Testis (tissue), 3 donors: ENCODE measurements around the gene L3MBTL3. TPM values are rescaled to one million over a fixed set of nuclear protein-coding genes. Genes with fewer than 3 reads are reported as not detected.

Experiments
- DNase-seq: peaks from one replicate; pipeline ENCODE4 v3.0.0-alpha.2; 2019
- H3K27ac ChIP-seq, 2 donors: fragments of 200-600 bp; sonication (generic); one replicate each; pipeline ENCODE4 v1.5.1; 2019
- H3K27me3 ChIP-seq: fragments of 200-600 bp; sonication (generic); one replicate; pipeline ENCODE4 v1.5.1; 2019
- H3K36me3 ChIP-seq: fragments of 200-600 bp; sonication (generic); one replicate; pipeline ENCODE4 v1.5.1; 2017; ENCODE audit warnings: low read depth; ENCODE audit errors: missing control alignments
- H3K4me1 ChIP-seq: fragments of 200-600 bp; sonication (generic); one replicate; pipeline ENCODE4 v1.5.1; 2019
- H3K4me3 ChIP-seq, 2 donors: fragments of 200-600 bp; sonication (generic); one replicate each; pipeline ENCODE4 v1.5.1; 2017 to 2019
- H3K9me3 ChIP-seq: fragments of 200-600 bp; sonication (generic); one replicate; pipeline ENCODE4 v1.5.1; 2017
- POLR2A ChIP-seq: fragments of 450-650 bp; IDR thresholded peaks from one replicate; pipeline ENCODE4 v1.6.1; 2017; ENCODE audit warnings: antibody characterized with exemption, mild to moderate bottlenecking, moderate library complexity
- WGBS, 2 donors: methylation state at CpG; one replicate each; pipeline ENCODE4 v1.1.5; 2018; 5-methylcytosine and 5-hydroxymethylcytosine counted together
- intact Hi-C: fragments of 100-400 bp; cut with DNase I; formaldehyde crosslinking; loops from one replicate; pipeline ENCODE4 v1.15.1; 2023; ENCODE audit warnings: low total_unique reads
- polyA plus RNA-seq: library from polyadenylated mRNA; stranded (reverse); fragments of 350-450 nt; fragmentation: Illumina TruSeq; extraction: RNeasy Lipid Tissue Mini Kit (QIAGEN cat#74804); gene quantifications from one replicate; pipeline ENCODE4 v1.2.3, GENCODE V29; 2014; ENCODE audit warnings: low read depth, low replicate concordance; ENCODE audit not compliant: insufficient read depth
- total RNA-seq, 2 donors: library from RNA; depleted of rRNA; stranded (reverse); fragments of >200 nt; gene quantifications; one replicate each; pipeline ENCODE4 v1.2.3, GENCODE V29; 2016
- TF ChIP-seq, protein P1 (sequence below), 3 experiments: fragments of 450-650 bp in 2 of 3; fragments of 200-600 bp in 1 of 3; sonication (generic) in 1 of 3; IDR thresholded peaks; one replicate each; pipeline ENCODE4 v1.5.1; 2016 to 2019; ENCODE audit warnings: antibody characterized with exemption in 3 of 3, mild to moderate bottlenecking in 2 of 3, moderate library complexity in 1 of 3

Gene L3MBTL3
- total and polyA plus RNA-seq, 3 donors from 2014 or later, result 11.0 to 32.3 (median 25.0) TPM

DNA sequence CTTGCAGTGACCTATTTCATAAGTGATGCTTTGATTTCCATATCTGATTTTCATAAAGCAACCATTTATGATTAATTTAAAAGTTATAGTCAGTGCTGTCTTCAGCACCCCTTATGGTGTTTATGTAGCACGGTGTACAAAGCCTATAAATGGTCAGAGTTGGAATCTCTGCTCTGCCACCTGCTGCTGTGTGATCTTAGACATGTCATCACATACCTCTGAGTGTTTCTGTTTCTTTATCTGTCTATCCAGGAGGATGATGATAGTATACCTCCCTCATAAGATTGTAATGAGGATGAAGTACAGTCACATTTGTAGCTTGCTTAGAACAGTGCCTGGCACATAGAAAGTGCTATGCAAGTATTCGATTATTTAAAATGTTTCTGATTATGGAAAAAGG, 103.9 kb downstream of the L3MBTL3 start:
- DNase-seq, result no peak
- Histone ChIP-seq H3K9me3 (no peaks in the 10 kb centered on the region), H3K36me3 (no peaks in the 10 kb centered on the region), H3K4me1 (peaks cover 3% of the 10 kb centered on the region), H3K27me3 (no peaks in the 10 kb centered on the region), H3K4me3 (no peak overlapping the region), H3K27ac (no peak overlapping the region)
- intact Hi-C loops, result no loop called here
- WGBS, 2 donors, result 92 to 93% methylated on average over 2 of the region's 2 CpGs
- TF ChIP-seq, protein P1, sequence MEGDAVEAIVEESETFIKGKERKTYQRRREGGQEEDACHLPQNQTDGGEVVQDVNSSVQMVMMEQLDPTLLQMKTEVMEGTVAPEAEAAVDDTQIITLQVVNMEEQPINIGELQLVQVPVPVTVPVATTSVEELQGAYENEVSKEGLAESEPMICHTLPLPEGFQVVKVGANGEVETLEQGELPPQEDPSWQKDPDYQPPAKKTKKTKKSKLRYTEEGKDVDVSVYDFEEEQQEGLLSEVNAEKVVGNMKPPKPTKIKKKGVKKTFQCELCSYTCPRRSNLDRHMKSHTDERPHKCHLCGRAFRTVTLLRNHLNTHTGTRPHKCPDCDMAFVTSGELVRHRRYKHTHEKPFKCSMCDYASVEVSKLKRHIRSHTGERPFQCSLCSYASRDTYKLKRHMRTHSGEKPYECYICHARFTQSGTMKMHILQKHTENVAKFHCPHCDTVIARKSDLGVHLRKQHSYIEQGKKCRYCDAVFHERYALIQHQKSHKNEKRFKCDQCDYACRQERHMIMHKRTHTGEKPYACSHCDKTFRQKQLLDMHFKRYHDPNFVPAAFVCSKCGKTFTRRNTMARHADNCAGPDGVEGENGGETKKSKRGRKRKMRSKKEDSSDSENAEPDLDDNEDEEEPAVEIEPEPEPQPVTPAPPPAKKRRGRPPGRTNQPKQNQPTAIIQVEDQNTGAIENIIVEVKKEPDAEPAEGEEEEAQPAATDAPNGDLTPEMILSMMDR (IDR thresholded peaks at IDR 0.05), result no peak
- TF ChIP-seq POLR2A, result no peak

DNA sequence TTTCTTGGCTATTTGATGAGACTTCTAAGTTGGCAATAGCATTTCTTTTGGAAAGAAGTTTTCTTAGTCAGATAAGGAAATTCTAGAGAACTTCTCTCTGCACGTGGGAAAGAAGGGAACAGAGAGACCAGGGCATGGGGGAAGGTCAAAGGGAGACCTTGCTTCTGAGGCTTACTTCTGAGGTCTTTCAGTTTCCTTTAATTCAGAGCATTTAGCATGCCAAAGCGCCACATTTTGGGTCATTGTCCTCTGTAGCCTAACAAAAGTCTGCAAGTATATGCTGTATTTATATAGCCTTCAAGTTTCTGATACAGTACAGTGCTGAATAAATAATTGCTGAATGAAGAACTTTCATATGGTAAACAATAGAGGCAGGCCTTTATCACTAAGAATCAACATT, 108.8 kb downstream of the L3MBTL3 start:
- WGBS, 2 donors, result 37 to 46% methylated on average over 2 of the region's 2 CpGs
- no peak for DNase-seq
- no peaks in the 10 kb centered on the region for H3K27me3 ChIP-seq
- H3K9me3 ChIP-seq, result no peaks in the 10 kb centered on the region
- intact Hi-C loops, result no loop called here
- H3K4me1 ChIP-seq, result peaks cover 3% of the 10 kb centered on the region
- no peak for TF ChIP-seq POLR2A
- TF ChIP-seq, protein P1 (IDR thresholded peaks at IDR 0.05), result no peak
- no peak overlapping the region for H3K27ac ChIP-seq
- H3K4me3 ChIP-seq, result no peak overlapping the region
- no peaks in the 10 kb centered on the region for H3K36me3 ChIP-seq

DNA sequence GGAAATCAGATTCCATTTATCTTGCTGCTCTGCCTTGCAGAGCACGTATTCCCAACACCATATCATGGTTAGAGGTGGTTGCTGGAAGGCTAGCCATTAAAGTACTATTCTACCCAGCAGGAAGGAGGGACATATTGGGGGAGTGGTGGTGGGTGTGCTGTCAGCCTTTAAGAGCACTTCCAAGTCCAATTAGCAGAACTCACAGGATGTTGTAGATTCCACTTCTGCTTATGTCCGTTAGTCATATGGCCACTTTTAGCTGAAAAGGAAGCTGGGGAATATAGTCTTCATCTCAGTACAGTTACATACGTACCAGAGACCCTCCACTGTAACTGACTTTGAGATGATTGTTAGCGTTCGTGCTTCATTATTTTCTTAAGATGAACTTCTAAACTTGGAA, 109.9 kb downstream of the L3MBTL3 start:
- WGBS, 2 donors, result 92 to 94% methylated on average over 5 of the region's 5 CpGs
- peaks cover 3% of the 10 kb centered on the region for H3K4me1 ChIP-seq

DNA sequence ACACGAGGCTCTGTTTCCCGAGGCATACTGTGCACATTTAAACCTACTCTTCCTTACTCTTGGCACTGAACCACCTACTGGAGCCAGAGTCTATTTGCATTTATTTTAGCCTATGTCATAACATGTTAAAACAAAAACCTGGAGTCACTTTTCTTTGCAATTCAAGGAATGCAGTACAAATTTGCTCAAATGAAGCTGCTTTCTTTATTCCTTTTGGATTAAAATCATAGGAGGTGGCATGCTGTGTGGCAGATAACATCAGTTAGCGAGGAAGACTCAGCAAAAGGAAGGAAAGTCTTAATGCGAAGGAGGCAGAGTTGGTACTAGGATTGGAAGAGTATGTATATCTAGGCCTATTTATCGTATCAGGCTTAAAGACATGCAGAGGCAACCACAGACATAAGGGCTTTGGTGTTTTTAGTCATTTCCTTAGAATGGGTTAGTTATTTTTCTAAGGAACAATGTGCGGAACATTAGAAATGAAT, 111.4 kb downstream of the L3MBTL3 start:
- H3K36me3 ChIP-seq, result no peaks in the 10 kb centered on the region
- H3K4me3 ChIP-seq, result no peak overlapping the region
- no peaks in the 10 kb centered on the region for H3K9me3 ChIP-seq
- no peak overlapping the region for H3K27ac ChIP-seq
- 93 to 95% methylated on average over 6 of the region's 6 CpGs for WGBS, 2 donors
- H3K27me3 ChIP-seq, result no peaks in the 10 kb centered on the region
- intact Hi-C loops, result no loop called here
- no peak for TF ChIP-seq POLR2A
- TF ChIP-seq, protein P1 (IDR thresholded peaks at IDR 0.05), result no peak
- no peak for DNase-seq
- peaks cover 3% of the 10 kb centered on the region for H3K4me1 ChIP-seq

More for the DNA sequence above, 109.9 kb downstream of the L3MBTL3 start:
- no peak for DNase-seq
- Histone ChIP-seq H3K27me3 (no peaks in the 10 kb centered on the region), H3K9me3 (no peaks in the 10 kb centered on the region), H3K36me3 (no peaks in the 10 kb centered on the region), H3K27ac (no peak overlapping the region), H3K4me3 (no peak overlapping the region)
- no peak for TF ChIP-seq POLR2A
- intact Hi-C loops, result no loop called here

DNA sequence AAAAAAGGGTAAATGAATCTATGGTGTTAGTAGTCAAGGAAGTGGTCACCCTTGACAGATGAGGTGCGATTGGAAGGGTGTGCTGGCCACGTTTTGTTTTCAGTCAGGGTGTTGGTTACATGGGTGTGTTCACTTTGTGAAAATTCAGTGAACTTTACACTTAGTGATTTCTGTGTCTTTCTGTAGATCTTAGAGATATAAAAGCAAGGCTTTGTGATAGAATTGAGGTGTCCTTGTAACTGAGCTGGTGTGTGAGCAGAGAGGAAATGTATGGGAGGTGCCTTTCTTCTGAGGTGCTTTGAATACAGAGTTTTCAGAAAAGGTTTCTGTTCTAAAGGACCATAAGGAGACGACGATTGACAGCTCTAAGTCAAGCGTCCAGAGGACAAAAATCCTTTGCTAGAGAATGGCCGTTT, 113.9 kb downstream of the L3MBTL3 start:
- TF ChIP-seq POLR2A, result no peak
- TF ChIP-seq, protein P1 (IDR thresholded peaks at IDR 0.05), result no peak
- intact Hi-C loops, result no loop called here
- no peak for DNase-seq
- H3K27me3 ChIP-seq, result no peaks in the 10 kb centered on the region
- H3K9me3 ChIP-seq, result no peaks in the 10 kb centered on the region
- WGBS, 2 donors, result 74 to 82% methylated on average over 6 of the region's 6 CpGs
- no peaks in the 10 kb centered on the region for H3K4me1 ChIP-seq
- H3K36me3 ChIP-seq, result no peaks in the 10 kb centered on the region
- no peak overlapping the region for H3K27ac ChIP-seq
- no peak overlapping the region for H3K4me3 ChIP-seq
